HG03439 (cell line): Measurements from ENCODE around the gene LMO4.

ENCODE experiments used
- ATAC-seq: cut with Tn5 transposase; IDR thresholded peaks from one replicate; pipeline ENCODE4 v1.9.1; 2021; ENCODE audit warnings: mild to moderate bottlenecking, moderate library complexity; ENCODE audit not compliant: unreplicated experiment

Gene LMO4

GRCh38 chr1:87356591-87356990 is 27.9 kb downstream of the LMO4 start:
- no peak for ATAC-seq

DNA sequence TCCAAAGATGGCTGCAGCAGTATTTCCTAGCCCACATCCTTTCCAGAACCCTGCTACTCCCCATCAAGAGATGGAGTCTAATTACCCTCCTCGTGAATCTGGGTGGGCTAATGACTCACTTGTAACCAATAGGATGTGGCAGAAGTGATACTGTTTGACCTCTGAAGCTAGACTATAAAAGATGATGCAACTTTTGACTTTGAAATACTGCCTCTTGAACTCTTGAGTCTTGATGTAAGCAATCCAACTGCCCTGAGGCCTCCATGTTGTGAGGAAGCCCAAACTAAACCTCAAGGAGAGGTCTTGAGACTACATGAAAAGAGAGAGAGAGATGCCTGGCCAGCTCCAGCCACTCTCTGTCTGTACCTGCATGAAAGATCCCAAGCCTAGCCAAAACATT is 29.5 kb downstream of the LMO4 start:
- no peak for ATAC-seq

GRCh38 chr1:87359586-87359985 is 30.9 kb downstream of the LMO4 start:
- no peak for ATAC-seq

GRCh38 chr1:87362063-87362833 is 33.6 kb downstream of the LMO4 start:
- no peak for ATAC-seq

GRCh38 chr1:87362834-87363426 is 34.2 kb downstream of the LMO4 start:
- ATAC-seq, result no peak

DNA sequence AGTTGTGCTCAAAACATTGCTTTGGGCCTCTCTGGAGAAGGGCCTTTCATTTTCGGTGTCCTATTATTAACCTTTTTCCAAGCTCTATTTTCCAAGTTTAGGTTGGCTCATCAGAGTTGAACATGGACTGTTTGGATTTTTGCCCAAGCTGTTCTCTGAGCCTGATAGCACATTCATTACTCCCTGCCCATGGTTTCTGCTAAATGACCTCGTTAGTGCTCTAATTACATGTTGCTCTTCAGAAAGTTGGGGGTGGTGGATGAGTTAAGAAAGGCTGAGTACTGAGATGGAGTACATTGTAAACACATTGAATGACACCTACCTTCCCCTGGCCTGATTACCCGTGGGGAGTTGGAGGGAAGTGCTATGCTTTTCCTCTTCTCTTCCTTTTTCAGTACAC is 38.9 kb downstream of the LMO4 start:
- ATAC-seq, result no peak

DNA sequence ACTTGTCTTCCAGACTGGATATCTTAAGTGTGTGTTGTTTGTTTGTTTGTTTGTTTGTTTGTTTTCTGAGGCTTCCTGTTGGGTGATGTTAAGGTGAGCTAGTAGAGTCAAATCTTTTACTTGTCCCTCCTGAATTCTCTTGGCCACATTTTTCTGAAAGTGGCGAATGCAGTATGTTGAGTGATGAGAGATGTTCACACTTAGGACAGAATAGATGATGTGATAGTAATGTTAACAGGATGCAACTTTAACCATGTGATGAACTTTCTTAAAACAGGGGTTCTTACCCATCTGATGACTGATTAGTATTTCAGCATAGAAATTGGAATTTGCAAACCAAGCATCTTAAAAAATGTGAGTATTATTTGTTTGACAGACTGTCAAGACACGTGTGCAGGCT is 40.2 kb downstream of the LMO4 start:
- ATAC-seq, result no peak

DNA sequence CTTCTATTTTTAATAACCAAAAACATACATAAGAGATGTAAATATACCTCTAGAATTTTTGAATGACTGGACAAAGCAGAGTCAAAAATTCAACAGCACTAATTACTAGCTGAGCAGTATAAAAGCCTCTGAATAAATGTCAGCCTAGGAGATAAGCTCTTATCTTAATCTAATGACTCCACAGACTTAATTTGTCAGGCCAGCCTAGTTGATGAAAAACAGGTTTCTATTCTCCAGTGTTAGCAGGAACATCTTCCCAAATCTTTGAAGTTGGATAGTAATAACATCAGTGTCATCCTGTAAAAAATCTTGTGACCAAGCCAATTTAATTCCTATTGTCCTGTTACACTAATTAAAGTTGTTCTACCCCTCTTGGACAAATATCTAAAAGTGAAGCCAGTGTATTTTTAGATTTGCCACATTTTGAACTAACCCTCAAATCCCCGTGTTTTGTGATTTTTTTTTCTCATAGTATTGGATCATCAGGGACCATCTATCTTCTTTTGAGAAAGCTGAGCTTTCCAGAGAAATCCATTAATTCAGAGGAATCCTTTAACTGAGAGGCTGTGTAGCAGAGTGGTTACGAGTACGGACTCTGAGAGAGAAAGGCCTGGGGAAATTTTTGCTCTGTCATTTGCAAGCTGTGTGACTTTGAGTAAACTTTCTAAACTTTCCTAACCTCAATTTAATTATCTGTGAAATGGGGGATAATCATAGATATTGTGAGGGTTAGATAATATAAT is 41.2 kb downstream of the LMO4 start:
- ATAC-seq, result no peak

DNA sequence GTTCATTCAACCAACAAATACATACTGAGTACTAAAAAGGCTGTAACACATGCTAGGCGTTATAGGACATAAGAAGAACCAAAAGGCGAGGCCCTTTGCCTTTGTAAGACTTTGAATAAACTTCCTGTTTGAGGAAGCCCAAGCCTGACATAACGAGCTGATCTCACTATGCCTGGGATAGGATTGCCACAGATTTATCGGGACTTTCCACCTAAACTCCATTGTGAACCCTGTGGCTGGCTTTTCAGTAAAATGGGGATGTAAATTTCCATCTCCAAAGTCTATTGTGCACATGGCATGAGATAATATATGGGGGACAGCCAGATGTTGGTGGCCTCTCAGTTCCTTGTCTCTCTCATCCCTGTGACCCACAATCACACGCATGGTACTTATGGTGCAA is 41.9 kb downstream of the LMO4 start:
- ATAC-seq, result no peak

DNA sequence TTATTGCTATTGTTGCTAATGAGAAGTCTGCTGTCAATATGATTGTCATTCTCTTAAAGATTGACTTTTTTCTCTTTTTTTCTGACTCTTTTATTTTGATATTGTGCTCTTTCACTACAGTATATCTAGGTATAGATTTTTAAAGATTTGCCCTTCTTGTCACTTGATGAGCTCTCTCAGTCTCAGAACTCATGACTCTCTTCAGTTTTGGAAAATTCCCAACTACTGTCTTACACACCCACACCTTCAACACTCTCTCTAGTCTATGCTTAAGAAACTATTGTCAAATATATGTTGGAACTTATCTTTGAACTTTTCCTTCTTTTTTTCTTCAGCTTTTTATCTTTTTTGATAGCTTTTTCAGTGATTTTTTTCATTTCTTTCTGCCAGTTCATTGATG is 50.6 kb downstream of the LMO4 start:
- no peak for ATAC-seq

DNA sequence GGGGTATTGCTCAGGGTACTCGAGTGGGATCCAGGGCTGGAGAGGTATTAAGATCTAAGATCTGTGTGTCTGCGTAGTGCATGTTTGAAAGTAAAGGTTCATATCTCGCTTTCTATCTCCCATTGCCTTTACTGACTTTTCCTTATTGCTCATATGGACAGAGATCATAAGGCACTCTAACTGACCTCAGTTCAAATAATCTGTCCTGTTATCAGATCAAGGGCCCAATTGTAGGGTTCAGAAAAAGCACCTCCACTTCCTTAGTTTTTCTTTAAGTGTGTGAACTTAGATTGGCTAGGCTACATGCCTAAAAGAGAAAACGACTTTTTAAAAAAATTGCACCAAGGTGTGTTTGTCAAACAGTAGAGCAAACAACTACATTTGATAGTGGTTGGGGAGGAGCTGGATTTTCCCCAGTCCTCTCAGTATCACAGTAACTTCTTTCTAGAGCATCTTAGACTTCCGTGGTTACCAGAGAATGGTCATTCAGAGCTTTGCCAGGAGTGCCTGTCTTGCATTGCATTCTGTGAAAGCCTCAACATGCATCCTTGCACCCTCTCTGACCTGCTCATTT is 57.6 kb downstream of the LMO4 start:
- no peak for ATAC-seq

DNA sequence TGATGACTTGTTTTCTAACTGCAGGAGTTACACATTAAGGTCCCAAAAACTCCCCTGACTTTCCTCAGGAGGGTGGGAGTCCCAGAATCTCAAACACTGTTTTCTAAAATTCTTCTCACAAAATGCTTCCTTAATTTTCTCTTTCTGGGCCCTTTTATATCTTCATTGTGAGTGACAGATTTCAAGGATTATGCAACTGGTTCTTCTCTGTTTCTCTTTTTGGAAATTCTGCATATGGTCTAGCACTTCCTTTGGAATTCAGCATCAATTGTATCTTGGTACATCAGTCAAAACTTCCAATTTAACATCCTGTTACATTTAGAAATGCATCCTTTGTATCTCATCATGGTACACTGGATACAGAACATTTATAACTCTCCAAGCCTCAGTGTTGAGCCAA is 59.7 kb downstream of the LMO4 start:
- no peak for ATAC-seq

DNA sequence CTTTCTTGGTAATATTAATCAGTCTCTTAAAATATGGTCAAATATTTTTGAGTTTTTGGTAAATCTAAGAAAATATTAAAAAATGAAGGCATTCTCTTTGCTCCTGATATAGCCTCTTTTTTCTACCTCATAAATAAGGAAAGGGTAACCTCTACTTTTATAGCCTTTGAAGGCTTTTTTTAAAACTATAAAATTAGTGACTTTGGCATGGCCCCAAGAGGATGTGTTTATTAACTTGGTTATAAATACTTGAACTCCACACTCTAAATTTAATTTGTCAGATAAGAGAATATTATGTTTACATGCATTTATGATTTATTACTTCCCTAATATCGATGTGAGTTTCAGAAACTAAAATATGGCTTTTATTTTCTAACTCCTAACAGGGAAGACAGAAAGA is 60.3 kb downstream of the LMO4 start:
- no peak for ATAC-seq

GRCh38 chr1:87389546-87389945 is 60.9 kb downstream of the LMO4 start:
- ATAC-seq, result no peak

DNA sequence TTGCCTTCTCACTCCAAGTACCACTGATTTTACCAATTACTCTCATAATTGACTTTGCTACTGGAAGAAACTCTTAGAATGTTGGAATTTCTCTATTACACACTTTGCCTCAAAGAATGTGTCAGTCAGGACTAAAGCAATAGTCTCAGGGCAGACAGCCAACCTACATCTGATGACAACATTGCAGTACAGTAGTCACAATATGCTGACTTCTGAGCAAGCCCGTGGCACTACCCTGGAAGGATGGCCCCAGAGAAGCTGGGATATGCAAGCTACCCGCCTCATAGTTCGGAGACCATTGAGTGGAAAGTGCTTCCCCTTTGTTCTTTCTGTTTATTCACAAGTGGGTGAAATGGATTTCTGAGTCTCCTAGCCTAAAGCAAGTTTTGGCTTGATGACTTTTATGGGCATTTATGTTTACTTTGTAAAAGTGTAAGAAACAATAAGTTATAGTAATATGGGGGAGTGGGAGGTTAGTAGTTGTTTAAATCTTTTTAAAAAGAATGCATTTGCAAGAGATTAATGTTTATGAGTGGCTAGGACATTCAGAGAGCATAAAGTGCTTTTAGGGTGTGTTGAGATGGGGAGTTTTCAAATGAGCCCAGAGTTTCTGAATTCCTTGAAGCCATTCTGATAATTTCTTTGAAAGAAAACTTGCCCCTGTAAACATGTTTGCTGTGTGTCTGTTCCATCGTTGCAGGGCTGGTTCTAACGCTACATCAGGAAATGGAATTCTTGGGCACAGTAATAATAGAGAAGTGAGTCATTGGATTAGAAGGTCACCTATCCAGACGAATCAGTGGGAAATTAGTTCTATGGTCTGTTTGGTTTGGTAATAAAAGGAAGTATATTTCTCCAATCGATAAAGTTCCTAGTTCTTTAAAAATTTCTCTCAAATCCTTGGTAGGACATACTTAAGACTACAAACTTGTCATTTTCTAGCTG is 63.8 kb downstream of the LMO4 start:
- ATAC-seq, result no peak

DNA sequence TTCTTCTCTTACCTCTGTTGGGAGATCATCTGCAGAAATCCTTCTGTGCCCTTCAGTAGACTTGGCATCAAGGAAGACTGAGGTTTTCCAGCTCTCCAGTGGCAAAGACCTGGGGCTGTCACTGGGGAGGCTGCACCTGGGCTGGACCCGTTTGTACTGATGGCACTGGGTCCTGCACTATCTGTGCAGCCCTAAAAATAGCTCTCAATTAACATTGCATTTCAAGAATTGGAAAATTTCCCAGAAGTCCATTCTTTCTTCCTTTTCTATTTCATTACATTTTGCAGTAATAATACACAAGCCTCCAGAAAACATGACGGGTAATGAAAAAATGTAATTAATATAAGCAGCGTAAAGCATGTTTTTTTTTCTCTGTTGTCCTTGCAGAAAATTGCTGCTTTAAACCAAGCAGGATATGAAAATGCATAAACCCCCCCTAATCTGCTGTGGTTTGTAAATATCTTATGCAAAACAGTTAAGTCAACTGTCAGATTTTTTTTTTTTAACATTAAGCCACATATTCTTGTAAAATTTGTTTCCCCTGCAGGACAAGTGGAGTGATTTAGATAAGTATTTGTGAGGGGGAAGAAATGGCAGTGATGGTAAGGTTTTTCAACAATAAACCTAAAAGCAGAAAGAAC is 64.9 kb downstream of the LMO4 start:
- no peak for ATAC-seq

- ATAC-seq, result no peak
Measured at GRCh38 chr1:87394513-87394912, 65.8 kb downstream of the LMO4 start.

DNA sequence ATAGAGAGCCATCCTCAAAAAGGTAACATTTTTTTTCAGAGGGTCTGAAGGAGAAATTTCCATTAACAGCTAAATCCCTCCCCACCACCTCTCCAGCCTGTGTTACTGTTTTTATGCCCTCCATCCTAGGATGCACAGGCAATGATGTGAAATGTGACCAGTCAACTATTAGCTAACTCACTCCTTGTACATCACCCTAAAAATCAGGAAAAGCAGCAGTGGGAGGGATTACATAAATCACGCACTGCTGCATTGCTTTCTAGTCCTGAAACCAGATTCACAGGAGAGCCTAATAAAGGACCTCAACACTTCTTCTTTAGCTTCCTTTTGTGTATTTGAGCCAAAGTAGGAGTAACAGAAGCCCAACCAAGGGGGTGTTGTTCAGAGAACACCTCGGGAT is 66.3 kb downstream of the LMO4 start:
- no peak for ATAC-seq
